ENCODE data around the gene LRRC75B.
"Not testable (repeated sequence)": the region's sequence is repeated elsewhere in the genome, so short reads cannot be mapped to it uniquely, and the experiment has no call there.

DNA sequence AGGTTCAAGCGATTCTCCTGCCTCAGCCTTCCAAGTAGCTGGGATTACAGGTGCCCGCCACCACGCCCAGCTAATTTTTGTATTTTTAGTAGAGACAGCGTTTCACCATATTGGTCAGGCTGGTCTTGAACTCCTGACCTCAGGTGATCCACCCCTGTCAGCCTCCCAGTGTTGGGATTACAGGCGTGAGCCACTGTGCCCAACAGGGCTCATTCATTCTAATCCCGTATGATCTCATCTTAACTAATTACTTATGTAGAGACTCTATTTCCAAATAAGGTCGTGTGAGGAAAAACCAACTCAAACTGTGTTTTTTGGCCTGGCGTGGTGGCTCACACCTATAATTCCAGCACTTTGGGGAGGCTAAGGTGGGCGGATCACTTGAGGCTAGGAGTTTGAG lies 4.2 kb upstream of the LRRC75B start:
- not testable (repeated sequence) for TF ChIP-seq ZNF423 (tag by site-specific recombination; IDR thresholded peaks at IDR 0.05); ZBTB7A (tag by site-specific recombination; IDR thresholded peaks at IDR 0.05; ENCODE audit: low read depth)
- TF ChIP-seq, protein P1, sequence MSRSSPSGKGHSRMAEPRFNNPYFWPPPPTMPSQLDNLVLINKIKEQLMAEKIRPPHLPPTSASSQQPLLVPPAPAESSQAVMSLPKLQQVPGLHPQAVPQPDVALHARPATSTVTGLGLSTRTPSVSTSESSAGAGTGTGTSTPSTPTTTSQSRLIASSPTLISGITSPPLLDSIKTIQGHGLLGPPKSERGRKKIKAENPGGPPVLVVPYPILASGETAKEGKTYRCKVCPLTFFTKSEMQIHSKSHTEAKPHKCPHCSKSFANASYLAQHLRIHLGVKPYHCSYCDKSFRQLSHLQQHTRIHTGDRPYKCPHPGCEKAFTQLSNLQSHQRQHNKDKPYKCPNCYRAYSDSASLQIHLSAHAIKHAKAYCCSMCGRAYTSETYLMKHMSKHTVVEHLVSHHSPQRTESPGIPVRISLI (tag by site-specific recombination; IDR thresholded peaks at IDR 0.05) = not testable (repeated sequence)

All from HEK293 (cell line).